Measurements from ENCODE around the gene VPS26C. TPM values are rescaled to one million over a fixed set of nuclear protein-coding genes. Genes with fewer than 3 reads are reported as not detected.

VPS26C gene
- total RNA-seq, 1 experiment from 2014 or later = 47.4 TPM

DNA sequence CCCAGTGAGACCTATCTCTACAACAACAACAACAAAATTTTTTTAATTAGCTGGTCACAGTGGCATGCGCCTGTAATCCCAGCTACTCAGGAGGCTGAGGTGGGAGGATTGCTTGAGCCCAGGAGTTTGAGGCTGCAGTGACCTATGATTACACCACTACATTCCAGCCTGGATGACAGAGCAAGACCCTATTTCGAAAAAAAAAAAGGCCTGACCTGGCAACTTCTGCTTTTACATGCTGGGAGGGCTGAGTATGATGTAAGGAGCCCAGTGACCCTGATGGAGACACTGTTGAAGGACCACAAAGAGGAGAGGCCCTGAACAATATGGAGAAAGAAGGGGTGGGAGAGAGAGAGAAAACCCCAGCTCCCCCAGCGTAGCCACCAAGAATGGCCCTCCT, 9.2 kb upstream of the VPS26C start:
- intact Hi-C loops (cut with micrococcal nuclease; ENCODE audit: unreplicated experiment) = no loop called here

DNA sequence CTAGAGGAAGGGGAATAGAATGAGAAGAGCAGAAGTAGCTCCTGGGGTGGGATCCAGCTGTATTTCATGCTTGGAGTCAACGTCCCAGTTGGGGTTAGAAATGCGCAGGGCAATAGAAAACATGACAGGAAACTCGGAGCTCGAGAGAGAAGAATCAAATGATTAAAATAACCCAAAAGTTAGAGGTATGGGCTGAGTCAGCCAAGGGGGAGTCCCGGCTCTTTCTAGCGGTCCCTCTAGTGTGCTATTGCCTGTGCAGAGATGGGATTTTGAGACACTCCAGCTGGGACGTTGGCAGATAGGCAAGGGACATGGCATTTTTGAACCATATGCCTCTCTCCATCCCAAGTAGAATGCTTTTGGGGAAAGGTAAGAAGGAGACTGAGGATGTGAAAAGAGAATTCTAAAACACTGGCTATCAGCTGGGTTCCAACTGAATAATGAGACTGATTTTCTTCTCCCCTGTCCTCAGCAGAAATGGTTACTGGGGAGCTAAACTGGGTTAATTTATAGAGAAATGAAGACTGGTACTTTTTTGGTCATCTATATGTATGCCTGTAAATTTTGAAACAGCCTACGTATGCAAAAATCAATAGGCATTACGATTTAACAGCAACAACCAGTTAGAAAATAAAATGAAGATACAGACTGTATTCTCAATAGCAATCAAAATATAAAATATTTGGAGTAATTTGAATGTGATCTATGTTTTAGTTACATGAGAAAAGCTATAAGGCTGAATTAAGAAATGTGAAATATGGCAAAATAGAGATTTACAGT, 7.0 kb upstream of the VPS26C start:
- no peaks in the 10 kb centered on the region for H3K27me3 ChIP-seq (ENCODE audit: control insufficient read depth, insufficient read depth, low read length)
- ChIA-PET POLR2A (interaction anchor here (0.6 to 0.7 kb wide), 2 partner anchors 96 to 973 kb away, joined by 3 to 9 read pairs; no protein-coding TSS in a partner anchor), CTCF (no interaction called here)
- in situ Hi-C loops (cut with HindIII; ENCODE audit: low pct_unique_long_range_greater_than_20kb, low sequenced_read_pairs) = no loop called here
- H3K4me1 ChIP-seq (ENCODE audit: control insufficient read depth, insufficient read depth, low read length) = 0 out of 2 replicates have a peak, but pooled peaks cover 4% of the 10 kb centered on the region
- H3K9me3 ChIP-seq (ENCODE audit: control insufficient read depth, insufficient read depth, low read depth, low read length) = no peaks in the 10 kb centered on the region
- no TSS peak for BruUV-seq (replicated peaks)
- ATAC-seq = peak; percentile 48; the same call in 1 of the 2 replicates
- DNase-seq (ENCODE audit: low read depth, low spot score) = no peak
- H3K27ac ChIP-seq (ENCODE audit: low read length) = no peak overlapping the region
- intact Hi-C loops (cut with micrococcal nuclease; ENCODE audit: unreplicated experiment) = no loop called here
- no peaks in the 10 kb centered on the region for H3K36me3 ChIP-seq (ENCODE audit: control insufficient read depth, insufficient read depth, low read length)
- TF ChIP-seq TCF7L2 (IDR thresholded peaks at IDR 0.05; ENCODE audit: low read depth, low read length) = no peak
- TF ChIP-seq POLR2AphosphoS5 (IDR thresholded peaks at IDR 0.05; ENCODE audit: low read depth, low read length) = no peak
- TF ChIP-seq, protein P1, sequence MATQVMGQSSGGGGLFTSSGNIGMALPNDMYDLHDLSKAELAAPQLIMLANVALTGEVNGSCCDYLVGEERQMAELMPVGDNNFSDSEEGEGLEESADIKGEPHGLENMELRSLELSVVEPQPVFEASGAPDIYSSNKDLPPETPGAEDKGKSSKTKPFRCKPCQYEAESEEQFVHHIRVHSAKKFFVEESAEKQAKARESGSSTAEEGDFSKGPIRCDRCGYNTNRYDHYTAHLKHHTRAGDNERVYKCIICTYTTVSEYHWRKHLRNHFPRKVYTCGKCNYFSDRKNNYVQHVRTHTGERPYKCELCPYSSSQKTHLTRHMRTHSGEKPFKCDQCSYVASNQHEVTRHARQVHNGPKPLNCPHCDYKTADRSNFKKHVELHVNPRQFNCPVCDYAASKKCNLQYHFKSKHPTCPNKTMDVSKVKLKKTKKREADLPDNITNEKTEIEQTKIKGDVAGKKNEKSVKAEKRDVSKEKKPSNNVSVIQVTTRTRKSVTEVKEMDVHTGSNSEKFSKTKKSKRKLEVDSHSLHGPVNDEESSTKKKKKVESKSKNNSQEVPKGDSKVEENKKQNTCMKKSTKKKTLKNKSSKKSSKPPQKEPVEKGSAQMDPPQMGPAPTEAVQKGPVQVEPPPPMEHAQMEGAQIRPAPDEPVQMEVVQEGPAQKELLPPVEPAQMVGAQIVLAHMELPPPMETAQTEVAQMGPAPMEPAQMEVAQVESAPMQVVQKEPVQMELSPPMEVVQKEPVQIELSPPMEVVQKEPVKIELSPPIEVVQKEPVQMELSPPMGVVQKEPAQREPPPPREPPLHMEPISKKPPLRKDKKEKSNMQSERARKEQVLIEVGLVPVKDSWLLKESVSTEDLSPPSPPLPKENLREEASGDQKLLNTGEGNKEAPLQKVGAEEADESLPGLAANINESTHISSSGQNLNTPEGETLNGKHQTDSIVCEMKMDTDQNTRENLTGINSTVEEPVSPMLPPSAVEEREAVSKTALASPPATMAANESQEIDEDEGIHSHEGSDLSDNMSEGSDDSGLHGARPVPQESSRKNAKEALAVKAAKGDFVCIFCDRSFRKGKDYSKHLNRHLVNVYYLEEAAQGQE (IDR thresholded peaks at IDR 0.05; ENCODE audit: insufficient read depth in 1 of 2, low read depth in 2 of 2, low read length in 1 of 2) = no peak
- TF ChIP-seq SIN3A (IDR thresholded peaks at IDR 0.05; ENCODE audit: borderline replicate concordance, insufficient read depth, low read depth, low read length) = no peak
- TF ChIP-seq, protein P2, sequence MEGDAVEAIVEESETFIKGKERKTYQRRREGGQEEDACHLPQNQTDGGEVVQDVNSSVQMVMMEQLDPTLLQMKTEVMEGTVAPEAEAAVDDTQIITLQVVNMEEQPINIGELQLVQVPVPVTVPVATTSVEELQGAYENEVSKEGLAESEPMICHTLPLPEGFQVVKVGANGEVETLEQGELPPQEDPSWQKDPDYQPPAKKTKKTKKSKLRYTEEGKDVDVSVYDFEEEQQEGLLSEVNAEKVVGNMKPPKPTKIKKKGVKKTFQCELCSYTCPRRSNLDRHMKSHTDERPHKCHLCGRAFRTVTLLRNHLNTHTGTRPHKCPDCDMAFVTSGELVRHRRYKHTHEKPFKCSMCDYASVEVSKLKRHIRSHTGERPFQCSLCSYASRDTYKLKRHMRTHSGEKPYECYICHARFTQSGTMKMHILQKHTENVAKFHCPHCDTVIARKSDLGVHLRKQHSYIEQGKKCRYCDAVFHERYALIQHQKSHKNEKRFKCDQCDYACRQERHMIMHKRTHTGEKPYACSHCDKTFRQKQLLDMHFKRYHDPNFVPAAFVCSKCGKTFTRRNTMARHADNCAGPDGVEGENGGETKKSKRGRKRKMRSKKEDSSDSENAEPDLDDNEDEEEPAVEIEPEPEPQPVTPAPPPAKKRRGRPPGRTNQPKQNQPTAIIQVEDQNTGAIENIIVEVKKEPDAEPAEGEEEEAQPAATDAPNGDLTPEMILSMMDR (IDR thresholded peaks at IDR 0.05) = no peak
- H3K4me3 ChIP-seq (ENCODE audit: low read depth in 2 of 2, low read length in 2 of 2) = no peak overlapping the region

More for the DNA sequence above, 9.2 kb upstream of the VPS26C start:
- TF ChIP-seq, protein P1 (IDR thresholded peaks at IDR 0.05; ENCODE audit: insufficient read depth in 1 of 2, low read depth in 2 of 2, low read length in 1 of 2) = no peak
- BruUV-seq (replicated peaks) = no TSS peak
- ChIA-PET CTCF (no interaction called here), POLR2A (no interaction called here)
- in situ Hi-C loops (cut with HindIII; ENCODE audit: low pct_unique_long_range_greater_than_20kb, low sequenced_read_pairs) = no loop called here
- DNase-seq (ENCODE audit: low read depth, low spot score) (no peak), ATAC-seq (no peak)
- no peak overlapping the region for H3K4me3 ChIP-seq (ENCODE audit: low read depth in 2 of 2, low read length in 2 of 2)
- no peaks in the 10 kb centered on the region for H3K9me3 ChIP-seq (ENCODE audit: control insufficient read depth, insufficient read depth, low read depth, low read length)
- H3K4me1 ChIP-seq (ENCODE audit: control insufficient read depth, insufficient read depth, low read length) = 0 out of 2 replicates have a peak, but pooled peaks cover 4% of the 10 kb centered on the region
- no peaks in the 10 kb centered on the region for H3K27me3 ChIP-seq (ENCODE audit: control insufficient read depth, insufficient read depth, low read length)
- H3K36me3 ChIP-seq (ENCODE audit: control insufficient read depth, insufficient read depth, low read length) = no peaks in the 10 kb centered on the region
- H3K27ac ChIP-seq (ENCODE audit: low read length) = no peak overlapping the region

Measured in Panc1 (cell line).